MM.1S (cell line): ENCODE measurements around the gene ZDHHC7.

Source experiments
- DNase-seq: peaks from one replicate; pipeline ENCODE4 v3.0.0-alpha.2; 2015
- H2AFZ ChIP-seq: fragments of 300-600 bp; sonication (generic); 2 replicates; pipeline ENCODE4 v1.6.0; 2016; ENCODE audit warnings: antibody characterized with exemption, low read length
- H3F3A ChIP-seq: fragments of 300-600 bp; sonication (generic); 2 replicates; pipeline ENCODE4 v1.6.1; 2016; ENCODE audit warnings: mild to moderate bottlenecking, antibody characterized with exemption, low read length, moderate library complexity, mixed read lengths; ENCODE audit not compliant: insufficient read depth
- H3K27ac ChIP-seq: fragments of 300-600 bp; sonication (generic); 2 replicates; pipeline ENCODE4 v1.5.1; 2016; ENCODE audit warnings: mild to moderate bottlenecking, low read length
- H3K27me3 ChIP-seq: fragments of 300-600 bp; sonication (generic); replicated peaks from 2 replicates; pipeline ENCODE4 v1.6.0; 2016; ENCODE audit warnings: low read length; ENCODE audit not compliant: insufficient read depth
- H3K36me3 ChIP-seq: fragments of 300-600 bp; sonication (generic); replicated peaks from 2 replicates; pipeline ENCODE4 v1.6.1; 2016; ENCODE audit warnings: mild to moderate bottlenecking, low read length, mixed read lengths; ENCODE audit not compliant: insufficient read depth
- H3K4me1 ChIP-seq: fragments of 300-600 bp; sonication (generic); 2 replicates; pipeline ENCODE4 v1.6.1; 2016; ENCODE audit warnings: low read length, mixed read lengths
- H3K4me2 ChIP-seq: fragments of 300-600 bp; sonication (generic); 2 replicates; pipeline ENCODE4 v1.6.0; 2016; ENCODE audit warnings: low read depth, low read length
- H3K4me3 ChIP-seq: fragments of 300-600 bp; sonication (generic); 2 replicates; pipeline ENCODE4 v1.5.1; 2016; ENCODE audit warnings: low read length, mixed read lengths
- H3K79me2 ChIP-seq: fragments of 300-600 bp; sonication (generic); 2 replicates; pipeline ENCODE4 v1.6.1; 2016; ENCODE audit warnings: mixed run types, low read length, mixed read lengths
- H3K9ac ChIP-seq: fragments of 300-600 bp; sonication (generic); 2 replicates; pipeline ENCODE4 v1.6.1; 2016; ENCODE audit warnings: low read length, mixed read lengths
- H3K9me2 ChIP-seq: fragments of 300-600 bp; sonication (generic); replicated peaks from 2 replicates; pipeline ENCODE4 v1.6.1; 2016; ENCODE audit warnings: mild to moderate bottlenecking, low read length, mixed read lengths; ENCODE audit not compliant: insufficient read depth
- H3K9me3 ChIP-seq: fragments of 300-600 bp; sonication (generic); replicated peaks from 2 replicates; pipeline ENCODE4 v1.6.1; 2016; ENCODE audit warnings: mild to moderate bottlenecking, low read length, mixed read lengths; ENCODE audit not compliant: insufficient read depth
- H4K20me1 ChIP-seq: fragments of 300-600 bp; sonication (generic); 2 replicates; pipeline ENCODE4 v1.6.1; 2016; ENCODE audit warnings: mild to moderate bottlenecking, low read length, moderate library complexity, mixed read lengths; ENCODE audit not compliant: insufficient read depth
- CTCF ChIP-seq: fragments of 300-600 bp; sonication (generic); IDR thresholded peaks from 2 replicates; pipeline ENCODE4 v1.5.1; 2016; ENCODE audit warnings: antibody characterized with exemption, low read length, mixed read lengths
- EZH2 ChIP-seq: fragments of 300-600 bp; sonication (generic); optimal IDR thresholded peaks from 2 replicates; pipeline ENCODE3; 2017; ENCODE audit warnings: low read depth, mild to moderate bottlenecking, antibody characterized with exemption, low read length, mixed read lengths
- EZH2phosphoT487 ChIP-seq: fragments of 300-600 bp; sonication (generic); IDR thresholded peaks from 2 replicates; pipeline ENCODE4 v1.6.1; 2018; ENCODE audit warnings: antibody characterized with exemption, low read length

ZDHHC7 gene

GRCh38 chr16:85029981-85030401 lies 18.7 kb upstream of the ZDHHC7 start:
- Histone ChIP-seq H3K9me3 (no peaks in the 10 kb centered on the region), H3K4me2 (peak overlapping the region; percentile 95; the same call in 1 of the 2 replicates), H3K9me2 (no peaks in the 10 kb centered on the region), H3F3A (peaks cover 16% of the 10 kb centered on the region), H4K20me1 (no peaks in the 10 kb centered on the region), H3K79me2 (no peaks in the 10 kb centered on the region), H3K4me3 (no peak overlapping the region), H3K27me3 (no peaks in the 10 kb centered on the region), H2AFZ (no peak overlapping the region), H3K27ac (no peak overlapping the region), H3K36me3 (no peaks in the 10 kb centered on the region), H3K9ac (no peak overlapping the region), H3K4me1 (peaks cover 3% of the 10 kb centered on the region)
- no peak for TF ChIP-seq EZH2phosphoT487
- no peak for TF ChIP-seq CTCF
- TF ChIP-seq EZH2: no peak
- DNase-seq: no peak

GRCh38 chr16:85029408-85029784 lies 18.1 kb upstream of the ZDHHC7 start:
- Histone ChIP-seq H3K9me3 (no peaks in the 10 kb centered on the region), H3K27ac (peak overlapping the region; percentile 81), H3K79me2 (no peaks in the 10 kb centered on the region), H3K4me3 (peak overlapping the region; percentile 65), H3F3A (peaks cover 16% of the 10 kb centered on the region), H3K9me2 (no peaks in the 10 kb centered on the region), H2AFZ (no peak overlapping the region), H3K4me1 (peaks cover 3% of the 10 kb centered on the region), H3K36me3 (no peaks in the 10 kb centered on the region), H3K27me3 (no peaks in the 10 kb centered on the region), H4K20me1 (no peaks in the 10 kb centered on the region), H3K9ac (peak overlapping the region; percentile 76), H3K4me2 (peak overlapping the region; percentile 95)
- TF ChIP-seq CTCF (no peak), EZH2 (no peak), EZH2phosphoT487 (no peak)
- peak; percentile 17 for DNase-seq

- H3K9me2 ChIP-seq: no peaks in the 10 kb centered on the region
- peaks cover 16% of the 10 kb centered on the region for H3F3A ChIP-seq
- no peaks in the 10 kb centered on the region for H3K79me2 ChIP-seq
- no peaks in the 10 kb centered on the region for H3K9me3 ChIP-seq
- peaks cover 3% of the 10 kb centered on the region for H3K4me1 ChIP-seq
- peak; percentile 56 for DNase-seq
- no peak for TF ChIP-seq EZH2
- H2AFZ ChIP-seq: peak overlapping the region; percentile 58; the same call in 1 of the 2 replicates
- peak overlapping the region; percentile 65 for H3K4me3 ChIP-seq
- no peaks in the 10 kb centered on the region for H3K27me3 ChIP-seq
- peak overlapping the region; percentile 76 for H3K9ac ChIP-seq
- H4K20me1 ChIP-seq: no peaks in the 10 kb centered on the region
- peak overlapping the region; percentile 81 for H3K27ac ChIP-seq
- no peaks in the 10 kb centered on the region for H3K36me3 ChIP-seq
- peak overlapping the region; percentile 95 for H3K4me2 ChIP-seq
Observed at GRCh38 chr16:85028685-85029407, 17.5 kb upstream of the ZDHHC7 start.
